Liver (tissue), 9 donors: Measurements from ENCODE around the gene NCOR2. TPM values are rescaled to one million over a fixed set of nuclear protein-coding genes. Genes with fewer than 3 reads are reported as not detected.

Source experiments
- DNase-seq: peaks from one replicate; pipeline ENCODE4 v3.0.0-alpha.2; 2017; ENCODE audit warnings: low spot score
- H3K27ac ChIP-seq, 2 donors: one replicate each; pipeline ENCODE4 v1.7.0; 2013; ENCODE audit warnings: inconsistent platforms in 2 of 2, low read length in 2 of 2, control low read depth in 1 of 2, low read depth in 1 of 2, mild to moderate bottlenecking in 1 of 2
- H3K27me3 ChIP-seq, 4 donors: one replicate each; pipeline versions ENCODE4 v1.6.1 to v1.7.0; 2013; ENCODE audit warnings: low read length in 3 of 4, inconsistent platforms in 1 of 4, mild to moderate bottlenecking in 1 of 4, moderate library complexity in 1 of 4; ENCODE audit not compliant: control insufficient read depth in 4 of 4, insufficient read depth in 4 of 4
- H3K36me3 ChIP-seq, 4 donors: one replicate each; pipeline versions ENCODE4 v1.6.1 to v1.7.0; 2013; ENCODE audit warnings: low read length in 3 of 4, mild to moderate bottlenecking in 3 of 4, low read depth in 1 of 4, moderate library complexity in 1 of 4; ENCODE audit not compliant: control insufficient read depth in 4 of 4, insufficient read depth in 3 of 4
- H3K4me1 ChIP-seq, 4 donors: one replicate each; pipeline versions ENCODE4 v1.6.1 to v1.7.0; 2013; ENCODE audit warnings: low read length in 3 of 4, mild to moderate bottlenecking in 3 of 4, moderate library complexity in 1 of 4; ENCODE audit not compliant: control insufficient read depth in 4 of 4, insufficient read depth in 4 of 4
- H3K4me3 ChIP-seq, 3 donors: one replicate each; pipeline versions ENCODE4 v1.6.1 to v1.7.0; 2013; ENCODE audit warnings: low read length in 3 of 3, control low read depth in 1 of 3, low read depth in 1 of 3, mild to moderate bottlenecking in 1 of 3
- H3K9ac ChIP-seq, 2 donors: one replicate each; pipeline ENCODE4 v1.7.0; 2013; ENCODE audit warnings: low read length in 2 of 2, mild to moderate bottlenecking in 2 of 2, moderate library complexity in 2 of 2, control low read depth in 1 of 2, low read depth in 1 of 2
- H3K9me3 ChIP-seq, 4 donors: one replicate each; pipeline versions ENCODE4 v1.6.1 to v1.7.0; 2013; ENCODE audit warnings: low read length in 3 of 4; ENCODE audit not compliant: control insufficient read depth in 4 of 4
- ATF3 ChIP-seq: IDR thresholded peaks from 2 replicates; pipeline ENCODE4 v1.6.1; 2016; ENCODE audit warnings: antibody characterized with exemption
- FOXA2 ChIP-seq: IDR thresholded peaks from 2 replicates; pipeline ENCODE4 v1.6.1; 2016; ENCODE audit warnings: antibody characterized with exemption
- GABPA ChIP-seq, 2 donors: IDR thresholded peaks in 1 of 2; conservative IDR thresholded peaks in 1 of 2; 2 replicates each; pipeline ENCODE4 v1.6.1; 2016; ENCODE audit warnings: antibody characterized with exemption in 2 of 2, mild to moderate bottlenecking in 1 of 2, moderate library complexity in 1 of 2
- HNF4A ChIP-seq, 2 donors: conservative IDR thresholded peaks; 2 replicates each; pipeline ENCODE4 v1.6.1; 2016; ENCODE audit warnings: antibody characterized with exemption in 2 of 2, mild to moderate bottlenecking in 2 of 2
- HNF4G ChIP-seq: IDR thresholded peaks from 2 replicates; pipeline ENCODE4 v1.6.1; 2016; ENCODE audit warnings: antibody characterized with exemption
- JUND ChIP-seq, 2 donors: IDR thresholded peaks; 2 replicates each; pipeline ENCODE4 v1.6.1; 2016; ENCODE audit warnings: antibody characterized with exemption in 2 of 2
- MAX ChIP-seq: IDR thresholded peaks from 2 replicates; pipeline ENCODE4 v1.6.1; 2016; ENCODE audit warnings: antibody characterized with exemption
- NR2F2 ChIP-seq: IDR thresholded peaks from 2 replicates; pipeline ENCODE4 v1.6.1; 2016; ENCODE audit warnings: antibody characterized with exemption
- RXRA ChIP-seq, 2 donors: IDR thresholded peaks; 2 replicates each; pipeline ENCODE4 v1.6.1; 2017 to 2018; ENCODE audit warnings: antibody characterized with exemption in 2 of 2, mild to moderate bottlenecking in 1 of 2
- SP1 ChIP-seq: IDR thresholded peaks from 2 replicates; pipeline ENCODE4 v1.6.1; 2018; ENCODE audit warnings: antibody characterized with exemption, mild to moderate bottlenecking
- TAF1 ChIP-seq: conservative IDR thresholded peaks from 2 replicates; pipeline ENCODE4 v1.6.1; 2016; ENCODE audit warnings: antibody characterized with exemption, mild to moderate bottlenecking
- YY1 ChIP-seq: IDR thresholded peaks from 2 replicates; pipeline ENCODE4 v1.6.1; 2016; ENCODE audit warnings: antibody characterized with exemption, mild to moderate bottlenecking
- WGBS: extraction: QIAGEN DNeasy Blood & Tissue Kit; methylation state at CpG from one replicate; pipeline ENCODE4 v1.1.7; 2013; 5-methylcytosine and 5-hydroxymethylcytosine counted together
- polyA plus RNA-seq, 2 donors: library from polyadenylated mRNA; stranded (reverse) in 1 of 2; unstranded in 1 of 2; fragments of 200-250 nt in 1 of 2; fragments of >200 nt in 1 of 2; fragmentation: Nextera tagmentation in 1 of 2; extraction: Ambion mirVana in 1 of 2; gene quantifications; one replicate each; pipeline versions ENCODE4 v1.2.1 to v1.2.3, GENCODE V29; 2013 to 2015
- total RNA-seq, 2 donors: library from RNA; depleted of rRNA; stranded (reverse); fragments of >200 nt; gene quantifications; one replicate each; pipeline ENCODE4 v1.2.3, GENCODE V29; 2014
- TF ChIP-seq, protein P1 (sequence below): IDR thresholded peaks from 2 replicates; pipeline ENCODE4 v1.6.1; 2016; ENCODE audit warnings: antibody characterized with exemption, mild to moderate bottlenecking
- donor health status: healthy.
- donor health status: healthy.
- donor health status: healthy.
- donor health status: healthy.
- donor health status: healthy.

The NCOR2 gene
- total and polyA plus RNA-seq, 4 donors: 7.9 to 31.6 (median 18.1) TPM

DNA sequence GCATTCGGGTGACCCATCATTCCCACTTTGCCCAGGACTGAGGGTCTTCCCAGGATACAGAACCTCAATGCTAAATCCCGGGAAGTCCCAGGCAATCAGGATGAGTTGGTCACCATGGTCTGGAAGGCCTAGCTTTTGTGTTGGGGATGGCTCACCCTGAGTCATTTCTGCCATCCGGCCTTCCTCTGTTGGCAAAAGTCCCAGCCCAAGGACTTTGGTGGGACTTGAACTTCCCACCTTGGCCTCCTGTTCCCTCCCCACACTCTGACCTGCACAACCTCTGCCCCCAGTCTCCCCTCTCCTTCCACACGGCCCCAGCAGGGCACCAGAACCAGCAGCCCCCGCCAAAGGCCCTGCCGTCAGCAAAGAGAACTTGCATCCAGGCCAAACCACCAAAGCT, 24.6 kb upstream of the NCOR2 start (continued):
- no peak for TF ChIP-seq HNF4A (conservative IDR thresholded peaks at IDR 0.05)
- TF ChIP-seq RXRA (IDR thresholded peaks at IDR 0.05): no peak
- no peak for TF ChIP-seq HNF4G
- TF ChIP-seq TAF1: no peak
- TF ChIP-seq FOXA2: no peak
- TF ChIP-seq YY1: no peak
- no peak for TF ChIP-seq SP1
- TF ChIP-seq MAX: no peak

DNA sequence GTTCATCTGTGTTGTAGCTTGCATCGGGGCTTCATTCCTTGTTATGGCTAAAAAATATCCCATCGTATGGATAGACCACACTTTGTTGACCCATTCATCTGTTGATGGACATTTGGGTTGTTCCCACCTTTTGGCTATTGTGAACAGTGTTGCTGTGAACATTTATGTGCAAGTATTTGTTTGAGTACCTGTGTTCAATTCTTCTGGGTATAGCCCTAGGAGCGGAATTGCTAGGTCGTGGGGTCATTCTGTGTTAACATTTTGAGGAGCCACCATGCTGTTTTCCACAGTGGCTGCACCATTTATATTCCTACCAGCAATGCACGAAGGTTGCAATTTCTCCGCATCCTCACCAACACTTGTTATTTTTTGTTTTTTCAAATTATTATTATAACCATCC, 23.0 kb upstream of the NCOR2 start:
- H3K27me3 ChIP-seq: peaks cover 0 to 3% (median 0%) of the 10 kb centered on the region in 4 donors
- H3K4me3 ChIP-seq: no peak overlapping the region
- no peaks in the 10 kb centered on the region for H3K9me3 ChIP-seq
- 95% methylated on average over 6 of the region's 6 CpGs for WGBS
- no peak overlapping the region for H3K27ac ChIP-seq
- H3K36me3 ChIP-seq: no peaks in the 10 kb centered on the region
- no peak for TF ChIP-seq JUND (IDR thresholded peaks at IDR 0.05)
- TF ChIP-seq, protein P1, sequence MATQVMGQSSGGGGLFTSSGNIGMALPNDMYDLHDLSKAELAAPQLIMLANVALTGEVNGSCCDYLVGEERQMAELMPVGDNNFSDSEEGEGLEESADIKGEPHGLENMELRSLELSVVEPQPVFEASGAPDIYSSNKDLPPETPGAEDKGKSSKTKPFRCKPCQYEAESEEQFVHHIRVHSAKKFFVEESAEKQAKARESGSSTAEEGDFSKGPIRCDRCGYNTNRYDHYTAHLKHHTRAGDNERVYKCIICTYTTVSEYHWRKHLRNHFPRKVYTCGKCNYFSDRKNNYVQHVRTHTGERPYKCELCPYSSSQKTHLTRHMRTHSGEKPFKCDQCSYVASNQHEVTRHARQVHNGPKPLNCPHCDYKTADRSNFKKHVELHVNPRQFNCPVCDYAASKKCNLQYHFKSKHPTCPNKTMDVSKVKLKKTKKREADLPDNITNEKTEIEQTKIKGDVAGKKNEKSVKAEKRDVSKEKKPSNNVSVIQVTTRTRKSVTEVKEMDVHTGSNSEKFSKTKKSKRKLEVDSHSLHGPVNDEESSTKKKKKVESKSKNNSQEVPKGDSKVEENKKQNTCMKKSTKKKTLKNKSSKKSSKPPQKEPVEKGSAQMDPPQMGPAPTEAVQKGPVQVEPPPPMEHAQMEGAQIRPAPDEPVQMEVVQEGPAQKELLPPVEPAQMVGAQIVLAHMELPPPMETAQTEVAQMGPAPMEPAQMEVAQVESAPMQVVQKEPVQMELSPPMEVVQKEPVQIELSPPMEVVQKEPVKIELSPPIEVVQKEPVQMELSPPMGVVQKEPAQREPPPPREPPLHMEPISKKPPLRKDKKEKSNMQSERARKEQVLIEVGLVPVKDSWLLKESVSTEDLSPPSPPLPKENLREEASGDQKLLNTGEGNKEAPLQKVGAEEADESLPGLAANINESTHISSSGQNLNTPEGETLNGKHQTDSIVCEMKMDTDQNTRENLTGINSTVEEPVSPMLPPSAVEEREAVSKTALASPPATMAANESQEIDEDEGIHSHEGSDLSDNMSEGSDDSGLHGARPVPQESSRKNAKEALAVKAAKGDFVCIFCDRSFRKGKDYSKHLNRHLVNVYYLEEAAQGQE: no peak
- TF ChIP-seq YY1: no peak
- TF ChIP-seq HNF4G: no peak
- DNase-seq: no peak
- H3K9ac ChIP-seq: no peak overlapping the region
- H3K4me1 ChIP-seq: no peaks in the 10 kb centered on the region

DNA sequence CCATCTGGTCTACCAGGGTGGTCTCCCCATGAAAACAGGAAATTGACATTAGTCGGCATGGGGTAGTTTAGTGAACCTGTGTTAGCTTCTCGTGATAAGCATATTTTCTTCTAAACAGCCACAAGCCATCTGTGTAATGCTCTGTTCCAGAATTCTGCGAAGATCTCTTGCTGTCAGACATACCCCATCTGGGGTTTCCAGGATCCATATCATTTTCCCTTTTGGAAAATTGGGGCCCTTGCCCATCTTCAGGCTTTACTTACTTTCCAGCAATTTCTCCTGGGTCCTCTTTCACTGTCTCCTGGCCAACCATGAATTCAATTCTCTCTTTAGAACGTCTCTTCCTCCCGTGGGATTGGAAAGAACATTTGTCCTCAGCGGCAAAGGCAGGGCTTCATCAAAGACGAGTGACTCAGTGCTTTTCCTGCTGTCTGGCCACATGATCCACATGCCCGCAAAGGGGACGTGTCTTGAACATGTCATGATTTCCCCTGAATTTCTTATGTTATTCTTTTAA, 21.4 kb upstream of the NCOR2 start:
- Histone ChIP-seq H3K9ac (no peak overlapping the region), H3K4me3 (no peak overlapping the region), H3K27ac (peak overlapping the region in 1 of 2 donors; percentile 50), H3K27me3 (peaks cover 0 to 3% (median 0%) of the 10 kb centered on the region in 4 donors), H3K4me1 (no peaks in the 10 kb centered on the region), H3K36me3 (no peaks in the 10 kb centered on the region), H3K9me3 (no peaks in the 10 kb centered on the region)
- TF ChIP-seq NR2F2 (no peak), JUND (IDR thresholded peaks at IDR 0.05) (peak in 1 of 2 donors; percentile 28), HNF4A (conservative IDR thresholded peaks at IDR 0.05) (no peak), ATF3 (no peak), GABPA (IDR thresholded peaks at IDR 0.05 in 1 of 2, conservative IDR thresholded peaks at IDR 0.05 in 1 of 2) (no peak), RXRA (IDR thresholded peaks at IDR 0.05) (no peak), HNF4G (no peak)
- TF ChIP-seq, protein P1: no peak
- WGBS: 64% methylated on average over 9 of the region's 9 CpGs
- no peak for DNase-seq
